HG03575 (cell line): ENCODE results near the gene ELOVL6.
A peak's percentile ranks its signal among the peaks of the same experiment; 100 is the strongest.
"Not testable (repeated sequence)": the region's sequence is repeated elsewhere in the genome, so short reads cannot be mapped to it uniquely, and the experiment has no call there.

Source experiments
- ATAC-seq: cut with Tn5 transposase; IDR thresholded peaks from one replicate; pipeline ENCODE4 v1.9.1; 2021; ENCODE audit not compliant: unreplicated experiment, insufficient number of reproducible peaks, low FRiP score; ENCODE audit errors: extremely low read depth

Gene ELOVL6

DNA sequence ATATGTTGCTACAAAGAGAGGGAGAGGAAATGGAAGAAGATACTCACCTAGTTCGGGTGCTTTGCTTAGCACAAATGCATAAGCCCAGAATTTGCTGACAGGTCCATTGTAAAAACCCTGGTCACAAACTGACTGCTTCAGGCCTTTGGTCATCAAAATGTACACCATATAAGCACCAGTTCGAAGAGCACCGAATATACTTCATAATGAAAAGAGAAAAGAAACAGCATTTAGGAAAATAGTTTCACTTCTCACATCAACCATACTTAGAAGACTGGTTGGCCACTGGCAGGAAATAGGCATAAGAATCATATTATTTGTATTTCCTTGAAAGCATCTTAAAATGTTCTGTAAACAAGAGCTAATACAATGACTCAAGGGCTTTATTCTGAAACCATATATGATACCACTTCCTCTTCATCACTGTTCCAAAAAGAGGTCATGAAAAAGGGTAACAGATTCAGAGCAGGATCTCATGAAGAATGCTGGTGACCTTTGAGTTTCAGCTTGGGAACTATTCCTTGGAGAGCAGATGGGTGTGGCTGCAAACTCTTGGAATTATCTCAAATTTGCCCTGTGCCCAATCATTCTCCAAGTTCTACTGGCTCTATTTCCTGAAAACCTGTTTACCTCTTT is 138.7 kb downstream of the ELOVL6 start:
- peak; percentile 86 for ATAC-seq

DNA sequence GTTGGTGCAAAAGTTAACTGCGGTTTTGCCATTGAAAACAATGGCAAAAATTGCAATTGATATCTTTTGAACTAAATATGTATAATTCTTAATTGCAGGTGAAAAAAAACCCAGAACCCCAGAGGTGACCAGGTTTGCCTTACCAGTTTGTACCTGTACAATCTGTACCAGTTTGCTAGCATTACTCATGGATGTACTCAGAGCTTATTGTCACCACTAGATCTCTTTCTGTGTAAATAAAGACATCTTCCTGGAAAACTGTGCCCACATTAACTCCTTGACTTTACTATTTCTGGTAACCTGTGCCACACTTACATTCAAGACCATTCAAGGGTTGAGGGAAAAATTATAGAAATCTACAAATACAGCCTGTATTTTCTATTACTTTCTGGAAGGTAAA is 139.7 kb downstream of the ELOVL6 start:
- no peak for ATAC-seq

DNA sequence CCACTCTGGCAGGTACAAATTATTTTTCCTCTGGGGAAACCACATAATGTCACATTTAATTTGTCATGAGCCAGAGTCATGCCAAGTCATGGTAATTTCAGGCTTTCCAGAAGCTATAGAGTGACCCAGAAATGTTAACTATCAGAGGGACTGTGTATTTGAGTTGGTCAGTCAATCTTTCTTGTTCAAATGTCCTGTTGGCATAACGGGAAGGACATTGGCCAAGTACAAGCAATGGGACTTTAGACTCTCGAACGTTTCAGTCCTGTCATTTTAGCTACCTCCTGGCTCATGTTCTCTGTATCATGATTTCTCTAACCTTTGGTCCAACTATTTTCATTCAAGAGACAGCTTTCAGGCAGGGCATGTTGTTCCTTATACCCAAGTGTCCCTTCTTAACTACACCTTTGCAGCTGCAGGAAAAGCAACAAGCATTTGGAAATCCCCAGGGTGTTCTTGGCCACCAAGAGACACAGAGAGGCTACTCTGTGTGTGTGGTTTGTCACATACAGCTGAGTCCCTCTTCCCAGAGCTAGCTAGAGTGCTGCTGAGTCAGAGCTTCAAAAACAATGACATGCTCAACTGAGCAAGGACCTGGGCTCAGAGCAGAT is 143.2 kb downstream of the ELOVL6 start:
- peak; percentile 67 for ATAC-seq

DNA sequence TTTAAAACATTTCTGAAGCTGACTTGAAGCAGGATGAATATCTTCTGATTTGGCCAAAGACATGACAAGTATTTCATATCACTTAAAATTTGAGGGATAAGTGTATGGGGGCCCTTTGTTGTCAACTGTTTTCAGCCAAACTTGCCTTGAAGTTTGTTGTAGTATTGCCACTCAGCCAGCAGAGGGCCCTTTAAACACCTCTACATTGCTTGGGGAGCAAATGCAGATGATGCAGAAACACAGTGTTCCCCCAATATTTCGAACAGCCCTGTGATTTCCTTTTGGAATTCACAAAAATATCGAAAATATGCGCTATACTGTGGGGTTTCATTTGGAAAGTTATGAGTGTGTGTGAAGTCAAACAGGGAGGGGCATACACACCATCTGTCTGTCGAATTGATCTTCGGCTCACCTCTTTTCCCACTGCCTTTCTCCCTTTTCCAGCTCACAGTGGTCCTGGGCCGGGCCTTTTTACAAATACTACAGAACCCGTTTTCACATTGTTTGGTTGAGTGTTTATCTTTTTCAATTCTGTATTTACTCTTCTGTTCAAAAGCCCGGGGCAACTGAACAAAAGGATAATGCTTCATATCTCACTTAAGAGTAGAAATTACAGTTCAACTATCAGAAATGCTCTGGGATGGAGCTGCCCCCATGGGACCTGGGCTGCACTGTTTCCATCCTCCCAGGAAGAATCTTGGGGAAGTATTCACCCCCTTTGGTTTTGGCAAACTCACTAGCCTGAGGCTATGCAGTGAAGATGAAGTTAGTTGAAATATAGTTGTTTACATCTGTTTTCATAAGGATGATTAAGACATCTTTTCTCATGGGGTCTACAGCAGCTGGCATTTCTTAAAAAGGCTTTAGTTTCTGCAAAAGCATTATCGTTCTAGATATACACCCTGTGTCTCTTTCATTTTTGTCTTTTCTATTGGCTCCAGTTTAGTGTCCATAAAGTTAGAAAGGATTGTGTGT is 148.2 kb downstream of the ELOVL6 start:
- ATAC-seq = no peak

GRCh38 chr4:110046588-110047049 is 151.8 kb downstream of the ELOVL6 start:
- no peak for ATAC-seq

DNA sequence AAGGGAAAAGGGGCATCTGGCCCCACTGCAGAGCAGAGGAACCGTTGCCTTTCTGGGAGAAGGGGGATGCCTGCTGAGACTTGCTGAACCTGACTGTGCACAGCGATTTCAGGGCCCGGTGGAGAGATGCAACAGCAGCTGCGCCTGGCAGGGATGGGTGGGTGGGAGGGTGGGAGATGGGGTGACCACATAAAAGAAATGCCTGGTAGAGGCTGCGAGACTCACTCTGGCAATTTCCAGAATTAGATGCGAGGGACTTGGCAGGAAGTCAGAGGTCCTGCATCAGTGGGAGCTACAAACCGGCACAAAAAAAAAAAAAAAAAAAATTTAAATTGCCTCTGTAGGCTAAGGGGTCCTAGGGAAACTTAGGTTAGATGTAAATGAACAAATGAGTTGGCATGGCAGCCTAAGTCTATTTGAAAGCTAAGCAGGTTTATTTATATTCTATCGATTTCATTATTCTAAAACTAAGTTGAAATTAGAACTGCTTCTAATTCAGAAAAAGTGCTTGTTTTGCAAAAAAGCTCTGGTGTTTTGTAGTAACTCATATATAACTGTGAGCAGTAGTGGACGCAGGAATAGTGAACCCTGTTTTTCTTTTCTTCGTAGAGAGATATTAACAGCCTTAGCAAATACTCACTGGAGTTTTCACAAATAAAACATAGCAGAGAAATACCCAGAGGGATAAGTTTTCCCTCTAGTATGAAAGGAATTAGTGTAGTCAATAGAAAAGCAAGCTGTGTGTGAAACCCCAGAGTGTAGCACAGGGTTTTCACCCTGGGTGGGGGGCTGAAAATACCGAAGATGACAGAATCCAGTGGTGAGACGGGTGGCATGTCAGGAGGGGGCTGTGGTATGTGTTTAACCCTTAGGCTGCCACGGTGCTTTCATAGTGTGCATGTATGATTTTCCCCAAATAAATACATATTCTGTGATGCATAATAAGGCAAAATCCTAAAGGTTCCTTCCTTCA is 155.6 kb downstream of the ELOVL6 start:
- no peak for ATAC-seq

DNA sequence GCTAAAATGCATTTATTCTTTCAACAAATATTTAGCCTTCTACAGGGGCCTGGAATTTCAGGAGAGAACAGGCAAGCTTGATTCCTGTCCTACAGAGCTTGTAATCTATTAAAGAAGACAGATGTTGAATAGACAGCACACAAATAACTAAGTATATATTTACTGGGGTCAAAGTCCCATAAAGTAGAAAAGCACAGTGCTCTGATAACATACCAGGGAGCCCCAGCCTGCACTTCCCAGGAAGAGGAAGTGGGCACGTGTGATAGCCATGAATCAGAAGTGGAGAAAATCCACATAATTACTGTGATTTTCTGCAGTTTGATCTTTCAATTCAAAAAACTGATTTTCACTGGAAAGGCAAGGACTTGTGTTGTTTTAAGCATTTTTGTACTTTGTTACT is 156.7 kb downstream of the ELOVL6 start:
- ATAC-seq = no peak

DNA sequence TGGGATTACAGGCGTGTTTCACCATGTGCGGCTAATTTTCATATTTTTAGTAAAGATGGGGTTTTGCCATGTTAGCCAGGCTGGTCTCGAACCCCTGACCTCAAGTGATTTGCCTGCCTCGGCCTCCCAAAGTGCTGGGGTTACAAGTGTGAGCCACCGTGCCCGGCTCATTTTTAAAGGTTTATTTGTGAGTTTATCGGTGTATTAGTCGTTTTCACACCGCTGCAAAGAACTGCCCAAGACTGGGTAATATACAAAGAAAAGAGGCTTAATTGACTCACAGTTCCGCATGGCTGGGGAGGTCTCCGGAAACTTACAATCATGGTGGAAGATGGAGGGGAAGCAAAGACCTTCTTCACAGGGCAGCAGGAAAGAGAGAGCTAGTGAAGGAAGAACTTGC is 159.3 kb downstream of the ELOVL6 start:
- not testable (repeated sequence) for ATAC-seq

- peak; percentile 88 for ATAC-seq
Observed at GRCh38 chr4:110034026-110034393, 164.4 kb downstream of the ELOVL6 start.

GRCh38 chr4:110033355-110034025 is 164.9 kb downstream of the ELOVL6 start:
- ATAC-seq = no peak

- ATAC-seq = no peak
Observed at GRCh38 chr4:110032603-110033002, 165.8 kb downstream of the ELOVL6 start.

- ATAC-seq = no peak
Observed at GRCh38 chr4:110025718-110026117, 172.7 kb downstream of the ELOVL6 start.

DNA sequence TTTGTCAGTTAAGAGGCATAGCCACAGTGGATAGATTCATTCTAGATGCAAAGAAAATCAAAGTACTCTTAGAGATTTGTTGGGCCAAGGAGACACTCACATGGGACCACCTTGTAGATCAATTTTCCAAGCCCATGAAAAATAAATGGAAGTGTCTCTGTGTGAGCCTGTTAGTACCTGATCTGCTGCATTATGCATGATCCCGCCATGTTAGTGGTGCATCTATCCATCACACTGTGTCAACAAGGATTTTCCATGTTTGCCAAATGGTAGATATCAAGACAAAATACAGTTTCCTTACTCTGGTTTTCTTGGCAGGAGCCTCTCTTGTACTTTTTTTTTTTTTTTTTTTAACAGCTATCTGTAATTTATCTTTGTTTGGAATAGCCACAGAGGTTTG is 173.4 kb downstream of the ELOVL6 start:
- no peak for ATAC-seq

- no peak for ATAC-seq
Observed at GRCh38 chr4:110022457-110022856, 176.0 kb downstream of the ELOVL6 start.

DNA sequence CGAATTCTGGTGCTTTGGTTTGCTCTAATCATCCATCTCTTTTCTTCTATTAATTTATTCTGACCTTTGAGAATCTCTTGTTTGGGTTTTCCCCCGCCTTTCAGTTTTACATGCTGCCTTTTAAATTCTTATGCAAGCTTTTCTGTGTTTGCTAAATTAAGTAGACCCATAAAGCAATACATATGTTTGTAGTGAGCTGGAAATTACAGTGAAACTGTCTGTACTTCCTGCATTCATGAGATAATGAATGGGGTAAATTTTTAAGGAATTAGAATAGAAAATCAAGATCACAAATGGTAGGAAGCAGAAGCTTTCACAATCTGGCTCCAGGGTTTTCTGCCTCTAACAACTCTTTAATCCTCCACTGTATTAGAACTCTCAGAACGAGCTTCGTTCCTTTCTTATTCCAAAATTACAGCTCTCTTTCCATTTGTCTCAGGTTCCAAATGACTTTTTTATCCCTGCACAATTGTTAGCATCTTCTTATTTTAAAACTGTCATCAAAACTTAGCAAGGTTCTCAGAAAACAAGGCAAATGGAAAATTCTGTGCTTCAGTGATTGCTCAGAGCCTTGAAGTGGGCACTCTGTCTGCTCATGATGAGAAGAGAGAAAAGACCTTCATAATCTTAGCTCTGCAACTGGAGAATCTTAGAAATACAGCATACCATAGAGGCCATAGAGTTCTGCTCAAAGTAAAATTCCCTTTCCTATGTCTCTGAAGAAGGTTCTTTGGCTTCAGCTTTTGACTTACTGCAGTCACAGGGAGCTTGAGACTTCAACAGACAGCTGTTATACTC is 177.6 kb downstream of the ELOVL6 start:
- ATAC-seq = no peak

DNA sequence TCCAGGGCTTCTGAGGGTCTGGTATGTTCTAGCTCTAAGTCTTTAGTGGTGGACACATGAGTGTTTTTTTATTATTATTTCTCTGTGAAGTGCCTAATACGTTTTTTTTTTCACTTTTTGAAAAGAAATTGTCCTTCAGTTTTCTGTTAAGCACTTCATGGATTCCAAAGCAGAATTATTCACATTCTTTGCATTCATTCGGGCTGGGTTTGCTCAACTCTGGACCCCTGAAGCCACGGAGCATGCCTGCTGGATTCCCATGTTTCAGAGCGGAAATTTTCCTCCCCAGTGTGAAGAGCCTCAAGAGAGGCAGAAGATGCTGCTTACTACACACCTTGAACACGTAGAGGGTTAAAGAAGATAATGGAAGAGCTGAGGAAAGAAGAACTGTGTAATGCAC is 178.3 kb downstream of the ELOVL6 start:
- no peak for ATAC-seq

DNA sequence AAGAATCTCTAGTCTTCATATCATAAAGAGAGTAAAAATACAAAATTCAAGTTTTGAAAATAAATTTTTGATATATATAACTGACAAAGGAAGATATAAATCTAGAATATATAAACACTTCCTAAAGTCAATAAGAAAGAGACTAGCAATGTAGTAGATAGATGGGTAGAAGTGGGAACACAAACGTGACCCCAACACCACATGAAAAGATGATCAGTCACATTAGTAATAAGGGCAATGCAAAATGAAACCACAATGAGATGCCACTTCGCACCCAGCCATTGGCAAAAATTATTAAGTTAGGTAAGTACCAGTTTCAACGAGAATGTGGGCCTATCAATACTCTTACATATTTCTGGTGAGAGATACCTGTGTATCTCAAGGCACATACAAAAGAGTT is 179.3 kb downstream of the ELOVL6 start:
- no peak for ATAC-seq

DNA sequence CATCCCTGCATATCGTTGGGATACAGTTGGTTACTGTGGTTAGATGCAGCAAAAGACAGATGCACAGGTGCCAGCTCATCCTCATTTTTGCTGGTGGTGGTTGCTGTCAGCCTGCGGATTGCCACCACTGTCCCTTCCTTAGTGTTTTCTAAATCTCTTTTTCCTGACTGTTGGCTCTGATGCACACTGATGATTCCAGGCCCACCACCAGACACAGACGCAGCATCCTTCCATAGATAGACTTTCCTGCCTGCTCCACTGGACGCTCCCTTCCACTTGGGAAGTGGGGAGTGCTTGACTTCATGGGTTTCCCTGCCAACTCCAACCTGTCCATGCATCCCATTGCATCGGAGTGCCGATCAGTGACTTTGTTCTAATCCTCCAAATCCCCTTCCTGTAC is 184.2 kb downstream of the ELOVL6 start:
- ATAC-seq = no peak
